NCI-H2029 (cell line): ENCODE results near the gene SPATS2.
A peak's percentile ranks its signal among the peaks of the same experiment; 100 is the strongest.

Experiments
- DNase-seq: peaks from one replicate; lab custom pipeline; 2025; lab: John Stamatoyannopoulos, UW

SPATS2 gene

GRCh38 chr12:49335955-49336644 is 31.2 kb upstream of the SPATS2 start:
- DNase-seq = no peak

DNA sequence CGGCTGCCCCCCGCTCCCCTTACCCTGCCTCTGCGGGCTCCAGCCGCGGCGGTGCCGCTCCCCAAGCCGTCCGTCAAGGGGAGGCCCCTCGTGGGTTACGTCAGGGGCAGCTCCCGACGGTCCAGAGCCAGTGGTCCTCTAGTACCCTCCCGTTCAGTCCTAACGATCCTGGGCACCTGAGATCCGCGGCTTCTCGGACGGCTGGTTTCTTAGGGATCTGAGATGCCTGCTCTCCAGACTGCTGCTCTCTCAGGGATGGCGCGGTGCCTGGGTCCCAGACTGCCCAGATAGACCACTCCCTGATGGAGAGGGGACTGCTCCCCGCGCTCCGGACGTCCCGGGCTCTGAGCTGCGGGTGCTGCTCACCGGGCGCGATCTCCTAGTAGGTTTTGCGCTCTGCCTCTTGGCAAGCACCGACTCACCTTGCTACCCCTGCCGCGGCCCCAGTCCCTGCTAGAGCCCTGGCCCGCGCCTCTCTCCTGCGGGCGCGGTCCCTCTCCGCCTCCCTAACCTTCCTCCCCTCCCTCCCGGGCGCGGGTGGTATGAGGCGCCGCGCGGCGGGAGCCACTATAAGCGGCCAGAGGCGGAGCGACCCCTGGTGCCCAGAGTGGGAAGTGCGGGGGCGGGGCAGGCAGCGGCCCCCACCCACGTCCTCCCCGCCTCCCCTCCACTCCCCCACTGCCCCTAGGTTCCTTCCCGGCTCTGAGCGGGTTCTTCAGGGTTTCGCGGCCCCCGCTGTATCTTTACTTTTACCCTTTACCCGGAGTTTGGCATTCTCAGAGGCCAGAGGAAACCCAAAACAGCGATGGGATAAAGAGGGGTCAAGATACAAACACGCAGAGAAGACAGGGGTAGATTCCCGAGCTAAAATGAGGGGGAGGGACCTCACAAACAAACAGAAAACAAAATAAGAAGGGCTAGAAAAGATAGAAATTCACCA is 30.3 kb upstream of the SPATS2 start, which contains the start of gene C1QL4:
Gene C1QL4 (minus strand): TSS at position 544 of the 940 bp plus-strand sequence. CDS start 711 bp downstream, outside the sequence.
- peak; percentile 51 for DNase-seq

GRCh38 chr12:49338830-49339463 is 28.3 kb upstream of the SPATS2 start:
- DNase-seq = no peak

- DNase-seq = no peak
Observed at GRCh38 chr12:49339464-49339861, 27.8 kb upstream of the SPATS2 start.

GRCh38 chr12:49340095-49340870 is 27.0 kb upstream of the SPATS2 start:
- no peak for DNase-seq

DNA sequence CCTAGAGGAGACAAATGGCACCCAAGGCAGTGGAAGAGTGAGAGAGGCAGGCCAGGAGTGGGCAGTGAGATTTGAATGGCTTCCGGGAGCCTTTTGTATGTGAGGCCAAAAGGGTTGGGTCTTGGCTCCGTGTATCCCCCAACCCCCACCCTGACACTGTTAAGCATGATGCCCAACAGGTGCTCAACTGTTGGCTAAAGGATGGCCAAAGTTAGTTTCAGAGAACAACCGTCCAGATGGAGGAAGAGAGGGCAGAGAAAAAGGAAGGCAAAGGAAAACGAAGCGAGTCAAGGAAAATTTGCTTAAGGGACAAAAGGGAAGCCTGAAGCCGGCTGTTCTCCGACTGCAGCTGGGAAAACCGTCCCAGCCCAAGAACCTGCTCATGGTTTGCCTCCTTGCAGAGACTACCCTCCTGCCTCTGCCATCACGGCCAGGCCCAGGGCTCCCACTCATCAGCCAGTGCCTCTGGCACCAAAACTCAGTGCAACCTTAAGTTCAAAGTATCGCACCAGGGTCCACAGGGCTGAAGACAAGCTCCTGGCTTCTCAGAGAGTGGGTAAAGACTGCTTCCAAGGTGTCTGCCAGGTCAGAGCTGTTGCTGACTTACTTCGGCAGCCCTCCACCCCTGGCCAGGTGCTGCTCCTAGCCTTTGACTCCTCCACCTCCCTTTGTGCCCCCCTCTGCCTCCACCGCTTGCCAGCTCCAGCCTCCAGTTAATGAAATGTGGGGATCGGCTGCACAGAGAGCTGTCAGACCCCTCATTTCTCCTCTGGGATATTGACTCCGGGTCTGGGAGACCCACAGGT is 26.1 kb upstream of the SPATS2 start:
- DNase-seq = no peak

- no peak for DNase-seq
Observed at GRCh38 chr12:49341777-49342065, 25.5 kb upstream of the SPATS2 start.

DNA sequence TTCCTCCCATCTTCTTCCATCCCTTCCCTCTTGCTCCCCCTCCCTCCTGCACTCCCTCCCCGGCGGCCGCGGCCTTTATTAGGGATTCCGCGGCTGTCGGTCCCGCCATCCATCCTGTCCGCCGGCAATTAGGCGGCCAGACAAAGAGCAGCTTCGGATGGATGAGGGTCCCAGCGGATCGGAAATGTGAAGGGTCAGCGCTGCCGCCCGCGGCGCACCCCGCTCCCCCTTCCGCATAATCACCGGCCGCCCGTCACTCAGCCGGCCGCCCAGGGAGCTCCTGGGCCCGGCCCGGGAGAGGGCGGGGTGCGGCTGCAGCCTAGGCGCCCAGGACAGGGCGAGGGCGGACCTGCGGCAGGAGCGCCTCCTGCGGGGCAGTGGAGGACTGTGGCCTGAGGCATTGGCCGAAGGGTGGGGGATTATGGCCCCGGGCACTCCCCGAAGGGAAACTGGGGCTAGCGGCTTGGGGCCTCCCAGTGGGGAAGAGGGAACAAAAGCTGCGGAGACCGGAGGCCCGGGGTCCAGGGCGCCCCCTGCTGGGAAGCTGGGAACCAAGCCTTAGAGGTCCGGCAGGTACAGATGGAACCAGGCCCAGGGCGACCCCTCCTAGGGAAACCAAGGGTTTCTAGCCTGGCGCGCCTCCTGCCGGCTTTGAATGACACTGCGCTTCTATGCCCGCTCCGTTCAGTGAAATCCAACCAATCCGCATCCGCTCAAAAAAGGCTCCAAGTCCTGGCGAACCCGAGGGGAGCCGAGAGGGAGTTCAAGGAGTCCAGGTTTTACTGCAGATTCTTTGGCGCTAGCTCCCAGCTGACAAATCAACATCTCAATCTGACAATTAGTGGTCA is 25.0 kb upstream of the SPATS2 start:
- DNase-seq = peak; percentile 76

DNA sequence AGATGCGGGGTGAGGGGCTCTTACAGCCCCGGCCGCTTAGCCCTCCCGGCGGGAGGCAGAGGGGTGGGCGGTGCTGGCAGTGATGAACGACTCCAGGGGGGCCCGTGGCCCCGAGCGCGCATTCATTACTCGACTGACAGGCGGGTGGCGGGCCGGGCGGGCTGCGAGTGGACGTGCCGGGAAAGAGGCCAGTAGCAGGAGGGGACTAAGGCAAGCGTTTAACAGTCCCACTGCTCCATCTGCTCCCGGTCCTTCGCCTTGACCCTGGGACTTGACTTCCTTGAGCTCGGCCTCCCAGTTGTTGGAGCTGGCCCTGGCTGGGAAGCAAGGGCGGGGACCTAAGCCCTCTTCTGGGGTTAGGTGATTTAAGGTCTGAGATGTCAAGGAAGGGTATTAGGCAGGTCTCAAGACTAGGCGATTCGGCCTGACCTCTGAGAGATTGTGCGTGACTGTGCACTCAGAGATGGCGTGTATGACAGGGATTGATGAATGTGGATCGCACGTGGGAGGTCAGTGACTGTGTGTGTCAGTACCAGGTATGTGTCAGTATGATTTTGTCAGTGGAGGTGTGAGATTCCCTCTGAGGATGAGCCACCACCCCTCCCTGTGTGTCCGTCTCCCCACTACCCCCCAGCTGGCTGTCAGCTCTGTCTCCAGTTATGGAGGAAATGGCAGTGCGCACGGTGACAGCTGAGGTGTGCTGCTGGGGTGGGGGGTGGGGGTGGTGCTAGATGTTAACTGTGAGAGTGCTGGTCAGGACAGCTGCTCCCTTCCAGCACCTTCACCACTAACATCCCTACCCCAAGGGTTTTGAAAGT is 24.1 kb upstream of the SPATS2 start:
- DNase-seq = no peak

- DNase-seq = no peak
Observed at GRCh38 chr12:49344486-49345050, 22.7 kb upstream of the SPATS2 start.

GRCh38 chr12:49345051-49345824 is 22.0 kb upstream of the SPATS2 start:
- DNase-seq = peak; percentile 41

GRCh38 chr12:49345825-49346658 is 21.2 kb upstream of the SPATS2 start:
- no peak for DNase-seq

DNA sequence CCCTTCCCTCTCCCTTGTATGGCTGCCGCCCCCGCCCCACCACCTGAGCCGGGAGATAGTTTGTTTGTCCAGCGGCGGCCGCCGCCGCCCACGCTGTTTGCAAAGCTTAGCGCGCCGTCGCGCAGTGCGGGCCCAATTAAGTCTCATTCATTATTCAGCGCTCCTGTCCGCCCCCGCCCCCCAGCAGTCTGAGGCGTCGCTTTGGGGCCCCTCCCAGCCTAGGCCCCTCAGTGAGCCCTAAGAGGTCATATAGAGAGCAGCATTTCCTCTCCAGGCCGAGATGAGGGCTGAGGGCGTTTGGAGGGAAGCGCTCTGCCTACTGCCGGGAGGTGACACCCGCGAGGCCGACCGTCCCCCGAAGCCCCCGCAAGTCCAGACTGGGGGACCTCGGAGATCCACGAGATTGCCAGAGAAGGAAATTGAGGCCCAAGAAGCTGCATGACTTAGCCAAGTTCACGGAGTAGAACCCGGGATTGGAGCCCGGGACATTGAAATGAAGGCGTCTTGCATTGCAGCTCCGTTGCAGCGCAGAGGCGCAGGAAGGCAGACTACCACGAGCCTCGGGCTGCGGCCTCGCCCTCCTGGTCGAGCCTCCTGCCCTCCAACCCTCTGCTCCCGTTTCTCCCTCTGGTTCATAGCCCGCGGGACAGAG is 20.5 kb upstream of the SPATS2 start, which contains the start of gene DNAJC22:
Gene DNAJC22 (plus strand): TSS at position 230 of the 652 bp plus-strand sequence. CDS start 1,985 bp downstream, outside the sequence.
- DNase-seq = no peak

GRCh38 chr12:49347311-49348193 is 19.7 kb upstream of the SPATS2 start:
- peak; percentile 74 for DNase-seq

DNA sequence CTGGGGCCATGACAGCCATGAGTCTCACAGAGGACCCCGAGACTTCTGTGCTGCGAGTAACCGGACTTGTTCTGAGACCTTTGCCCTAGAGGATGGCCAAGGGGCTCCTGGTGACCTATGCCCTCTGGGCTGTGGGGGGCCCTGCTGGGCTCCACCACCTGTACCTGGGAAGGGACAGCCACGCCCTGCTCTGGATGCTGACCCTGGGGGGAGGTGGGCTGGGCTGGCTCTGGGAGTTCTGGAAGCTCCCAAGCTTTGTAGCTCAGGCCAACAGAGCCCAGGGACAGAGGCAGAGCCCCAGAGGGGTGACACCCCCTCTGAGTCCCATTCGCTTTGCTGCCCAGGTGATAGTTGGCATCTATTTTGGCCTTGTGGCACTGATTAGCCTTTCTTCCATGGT is 18.5 kb upstream of the SPATS2 start:
- no peak for DNase-seq

- no peak for DNase-seq
Observed at GRCh38 chr12:49349266-49349665, 18.0 kb upstream of the SPATS2 start.
